ENCODE measurements around the gene AQP5.

DNA sequence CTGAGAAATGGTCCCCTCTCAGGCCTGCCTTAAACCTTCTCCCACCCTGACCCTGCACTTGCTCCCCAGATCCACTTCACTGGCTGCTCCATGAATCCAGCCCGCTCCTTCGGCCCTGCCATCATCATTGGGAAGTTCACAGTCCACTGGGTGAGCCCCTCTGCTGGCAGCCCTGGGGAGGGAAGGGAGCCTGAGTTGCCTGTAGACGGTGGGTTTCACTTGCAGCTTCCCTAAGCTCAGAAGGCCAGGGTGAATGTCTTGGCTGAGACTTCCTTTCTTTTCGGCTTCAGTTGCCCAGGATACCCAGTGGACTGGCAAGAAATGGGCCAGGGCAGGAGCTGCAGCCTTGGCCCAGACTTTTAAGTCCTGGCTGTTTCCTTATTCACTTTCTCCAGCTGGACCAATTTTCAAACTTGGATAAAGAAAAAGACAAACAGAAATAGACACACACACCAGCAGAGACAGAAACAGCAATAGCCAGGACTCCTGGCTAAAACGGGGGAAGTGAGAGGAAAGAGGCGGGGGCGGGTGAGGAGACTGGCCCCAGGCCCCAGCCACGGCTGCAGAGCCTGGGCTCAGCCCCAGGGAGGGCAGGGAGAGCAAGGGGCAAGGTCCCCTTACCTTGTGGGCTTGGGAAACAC, 13.1 kb downstream of the AQP5 start:
- TF ChIP-seq YY1 (IDR thresholded peaks at IDR 0.05; ENCODE audit: insufficient read depth, insufficient read length) (no peak), SUZ12 (IDR thresholded peaks at IDR 0.05; ENCODE audit: extremely low read depth, insufficient read depth, insufficient read length) (no peak)
